Measurements from ENCODE around the gene SMARCB1. TPM values are rescaled to one million over a fixed set of nuclear protein-coding genes. Genes with fewer than 3 reads are reported as not detected.

The SMARCB1 gene
- total and polyA plus RNA-seq, 4 donors = 39.2 to 69.6 (median 47.8) TPM

DNA sequence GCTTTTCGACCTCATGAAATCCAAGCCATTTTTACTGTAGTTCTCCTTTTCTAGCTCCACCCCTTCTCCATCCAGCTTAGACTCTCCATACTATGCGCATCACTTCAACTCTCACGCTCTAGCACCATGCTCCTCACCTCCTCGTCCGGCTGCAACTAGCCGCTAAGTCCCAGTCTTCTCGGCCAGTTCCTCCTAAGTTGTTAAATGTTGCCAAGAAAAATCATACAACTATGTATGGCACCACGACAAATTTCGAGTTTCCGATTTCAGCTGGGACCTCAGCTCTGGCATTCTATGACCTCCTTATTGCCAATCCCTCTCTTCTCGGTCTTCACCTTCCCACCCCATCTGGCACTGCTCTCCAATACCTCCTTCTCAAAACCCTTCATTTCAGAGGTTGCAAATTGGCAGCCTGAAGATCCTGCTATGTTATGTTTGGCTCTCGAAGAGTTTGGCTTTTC, 36.9 kb upstream of the SMARCB1 start:
- no peak for ATAC-seq (ENCODE audit: insufficient read depth, low FRiP score)
- H3K27ac ChIP-seq (ENCODE audit: low read depth in 1 of 2, low read length in 1 of 2) = no peak overlapping the region
- H3K27me3 ChIP-seq (ENCODE audit: control insufficient read depth in 3 of 3, insufficient read depth in 3 of 3, low read length in 2 of 3) = no peaks in the 10 kb centered on the region
- no peak overlapping the region for H3K4me3 ChIP-seq
- H3K36me3 ChIP-seq (ENCODE audit: control insufficient read depth in 4 of 4, insufficient read depth in 4 of 4, low read length in 4 of 4) = peaks cover 0 to 7% (median 2%) of the 10 kb centered on the region in 4 donors
- no peak for TF ChIP-seq CTCF (IDR thresholded peaks at IDR 0.05; ENCODE audit: control extremely low read depth, extremely low read depth)
- H3K4me1 ChIP-seq (ENCODE audit: control insufficient read depth in 5 of 5, insufficient read depth in 5 of 5, low read length in 5 of 5) = peaks cover 0 to 16% (median 4%) of the 10 kb centered on the region in 5 donors
- H3K9ac ChIP-seq (ENCODE audit: insufficient read depth in 1 of 2, low read length in 2 of 2) = peak overlapping the region in 1 of 2 donors; percentile 78
- DNase-seq = peak in 2 of 3 donors; percentile 16 to 43
- no peaks in the 10 kb centered on the region for H3K9me3 ChIP-seq (ENCODE audit: control insufficient read depth in 4 of 4, insufficient read depth in 3 of 4, low read length in 3 of 4)
- WGBS, 2 donors = 56 to 62% methylated on average over 12 of the region's 12 CpGs

GRCh38 chr22:23750367-23750713, 36.4 kb upstream of the SMARCB1 start:
- TF ChIP-seq CTCF (IDR thresholded peaks at IDR 0.05; ENCODE audit: control extremely low read depth, extremely low read depth) = no peak
- no peak for ATAC-seq (ENCODE audit: insufficient read depth, low FRiP score)
- WGBS, 2 donors = 28 to 33% methylated on average over 5 of the region's 5 CpGs

DNA sequence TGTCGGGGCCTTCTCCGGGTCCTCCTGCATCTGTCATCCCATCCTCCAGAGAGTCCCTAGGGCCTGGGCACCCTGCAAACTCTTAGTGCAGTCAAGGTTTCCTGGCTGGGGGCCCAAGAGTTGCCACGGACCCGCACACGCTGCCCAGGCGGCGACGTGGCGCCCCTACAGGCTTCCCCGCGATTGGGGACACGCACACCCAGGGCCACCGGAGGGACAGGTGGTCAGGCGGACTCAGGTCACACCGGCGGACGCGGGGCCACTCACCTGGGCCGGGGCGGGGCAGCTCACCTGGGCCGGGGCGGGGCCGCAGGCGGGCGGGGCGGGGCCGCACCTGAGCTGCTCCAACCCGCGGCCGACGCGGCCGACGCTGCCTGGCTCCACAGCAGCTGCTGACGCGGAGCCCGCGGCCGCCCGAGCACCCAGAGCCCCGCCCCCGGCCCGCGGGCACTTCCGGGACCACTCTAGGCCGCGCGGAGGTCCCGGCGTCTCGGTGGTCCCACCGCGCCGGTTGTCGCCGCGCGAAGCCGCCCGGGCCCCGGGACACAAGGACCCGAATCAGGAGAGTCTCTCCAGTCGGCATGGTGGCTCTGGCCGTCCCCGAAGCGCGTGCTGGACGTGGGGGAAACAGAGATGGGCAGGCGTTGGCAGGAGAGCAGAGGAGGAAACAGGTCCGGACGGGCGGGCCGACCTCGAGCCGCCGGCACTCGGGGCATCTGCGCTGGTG, 35.9 kb upstream of the SMARCB1 start, which contains the start of gene ZNF70:
TSS of gene ZNF70 (minus strand) at position 399 of the 727 bp plus-strand sequence. CDS start 5,972 bp downstream, outside the sequence.
- 0 to 1% methylated on average over 72 to 78 of the region's 78 CpGs for WGBS, 2 donors
- TF ChIP-seq CTCF (IDR thresholded peaks at IDR 0.05; ENCODE audit: control extremely low read depth, extremely low read depth) = no peak
- Histone ChIP-seq H3K9me3 (ENCODE audit: control insufficient read depth in 4 of 4, insufficient read depth in 3 of 4, low read length in 3 of 4) (no peaks in the 10 kb centered on the region), H3K4me3 (peak within 1 kb of the TSS; percentile 84), H3K4me1 (ENCODE audit: control insufficient read depth in 5 of 5, insufficient read depth in 5 of 5, low read length in 5 of 5) (peaks cover 0 to 16% (median 4%) of the 10 kb centered on the region in 5 donors), H3K27ac (ENCODE audit: low read depth in 1 of 2, low read length in 1 of 2) (peak within 1 kb of the TSS; percentile 94 to 98), H3K27me3 (ENCODE audit: control insufficient read depth in 3 of 3, insufficient read depth in 3 of 3, low read length in 2 of 3) (no peaks in the 10 kb centered on the region), H3K36me3 (ENCODE audit: control insufficient read depth in 4 of 4, insufficient read depth in 4 of 4, low read length in 4 of 4) (no peaks in the 10 kb centered on the region), H3K9ac (ENCODE audit: insufficient read depth in 1 of 2, low read length in 2 of 2) (peak within 1 kb of the TSS; percentile 68 to 78)
- peak; percentile 96 for ATAC-seq (ENCODE audit: insufficient read depth, low FRiP score)
- peak; percentile 86 to 91 (median 88) for DNase-seq

More at GRCh38 chr22:23750367-23750713, 36.4 kb upstream of the SMARCB1 start:
- H3K9ac ChIP-seq (ENCODE audit: insufficient read depth in 1 of 2, low read length in 2 of 2) = peak overlapping the region; percentile 68 to 78
- no peaks in the 10 kb centered on the region for H3K9me3 ChIP-seq (ENCODE audit: control insufficient read depth in 4 of 4, insufficient read depth in 3 of 4, low read length in 3 of 4)
- peaks cover 0 to 2% (median 0%) of the 10 kb centered on the region in 4 donors for H3K36me3 ChIP-seq (ENCODE audit: control insufficient read depth in 4 of 4, insufficient read depth in 4 of 4, low read length in 4 of 4)
- H3K27me3 ChIP-seq (ENCODE audit: control insufficient read depth in 3 of 3, insufficient read depth in 3 of 3, low read length in 2 of 3) = no peaks in the 10 kb centered on the region
- peaks cover 0 to 16% (median 4%) of the 10 kb centered on the region in 5 donors for H3K4me1 ChIP-seq (ENCODE audit: control insufficient read depth in 5 of 5, insufficient read depth in 5 of 5, low read length in 5 of 5)
- H3K27ac ChIP-seq (ENCODE audit: low read depth in 1 of 2, low read length in 1 of 2) = peak overlapping the region; percentile 33 to 94
- peak in 1 of 3 donors; percentile 13 for DNase-seq
- peak overlapping the region; percentile 84 for H3K4me3 ChIP-seq

Measured in lung (tissue), 12 donors.